ENCODE results near the gene GPR55.
"Not testable (repeated sequence)": the region's sequence is repeated elsewhere in the genome, so short reads cannot be mapped to it uniquely, and the experiment has no call there.

GPR55 gene

GRCh38 chr2:230950874-230951339, 25.9 kb upstream of the GPR55 start:
- DNase-seq (ENCODE audit: low read depth): no peak

GRCh38 chr2:230949966-230950873, 25.2 kb upstream of the GPR55 start:
- no peak for DNase-seq (ENCODE audit: low read depth)

GRCh38 chr2:230947908-230948365, 22.9 kb upstream of the GPR55 start:
- no peak for DNase-seq (ENCODE audit: low read depth)

GRCh38 chr2:230947235-230947576, 22.2 kb upstream of the GPR55 start:
- no peak for DNase-seq (ENCODE audit: low read depth)

- DNase-seq (ENCODE audit: low read depth): no peak
Measured at GRCh38 chr2:230946429-230947234, 21.6 kb upstream of the GPR55 start.

GRCh38 chr2:230944757-230945372, 19.8 kb upstream of the GPR55 start:
- DNase-seq (ENCODE audit: low read depth): no peak

- no peak for DNase-seq (ENCODE audit: low read depth)
Measured at GRCh38 chr2:230944123-230944653, 19.1 kb upstream of the GPR55 start.

- DNase-seq (ENCODE audit: low read depth): no peak
Measured at GRCh38 chr2:230942920-230943896, 18.2 kb upstream of the GPR55 start.

GRCh38 chr2:230942371-230942770, 17.3 kb upstream of the GPR55 start:
- no peak for DNase-seq (ENCODE audit: low read depth)

GRCh38 chr2:230941202-230942180, 16.4 kb upstream of the GPR55 start:
- no peak for DNase-seq (ENCODE audit: low read depth)

GRCh38 chr2:230940471-230940815, 15.4 kb upstream of the GPR55 start:
- DNase-seq (ENCODE audit: low read depth): no peak

- DNase-seq (ENCODE audit: low read depth): no peak
Measured at GRCh38 chr2:230939691-230940470, 14.8 kb upstream of the GPR55 start.

GRCh38 chr2:230939066-230939591, 14.1 kb upstream of the GPR55 start:
- no peak for DNase-seq (ENCODE audit: low read depth)

- DNase-seq (ENCODE audit: low read depth): no peak
Measured at GRCh38 chr2:230938516-230939065, 13.5 kb upstream of the GPR55 start.

GRCh38 chr2:230938098-230938497, 13.1 kb upstream of the GPR55 start:
- no peak for DNase-seq (ENCODE audit: low read depth)

GRCh38 chr2:230937362-230937761, 12.3 kb upstream of the GPR55 start:
- DNase-seq (ENCODE audit: low read depth): no peak

GRCh38 chr2:230936243-230936642, 11.2 kb upstream of the GPR55 start:
- DNase-seq (ENCODE audit: low read depth): not testable (repeated sequence)

GRCh38 chr2:230935130-230935430, 10.0 kb upstream of the GPR55 start:
- no peak for DNase-seq (ENCODE audit: low read depth)

All from stimulated activated CD8-positive, alpha-beta memory T cell treated with anti-CD3 and anti-CD28 coated beads, Interleukin-7, amount 100 ng/mL, for 24 hours (primary cell).